Colonic mucosa (tissue), 4 donors: Measurements from ENCODE around the gene PGBD4. TPM values are rescaled to one million over a fixed set of nuclear protein-coding genes. Genes with fewer than 3 reads are reported as not detected.
"Not testable (repeated sequence)": the region's sequence is repeated elsewhere in the genome, so short reads cannot be mapped to it uniquely, and the experiment has no call there.

Experiments
- DNase-seq: peaks from one replicate; pipeline ENCODE4 v3.0.0-alpha.2; 2020
- H3K27ac ChIP-seq: fragments of 200-600 bp; one replicate; pipeline ENCODE4 v1.8.0; 2021
- H3K27me3 ChIP-seq: fragments of 200-600 bp; one replicate; pipeline ENCODE4 v1.8.0; 2021
- H3K36me3 ChIP-seq: fragments of 200-600 bp; one replicate; pipeline ENCODE4 v1.8.0; 2021
- H3K4me1 ChIP-seq: fragments of 200-600 bp; one replicate; pipeline ENCODE4 v1.8.0; 2021; ENCODE audit warnings: mild to moderate bottlenecking
- H3K4me3 ChIP-seq: fragments of 200-600 bp; one replicate; pipeline ENCODE4 v1.8.0; 2021
- H3K9ac ChIP-seq, 2 donors: one replicate each; pipeline ENCODE4 v1.7.0; 2013; ENCODE audit warnings: control low read depth in 2 of 2, low read depth in 2 of 2, low read length in 2 of 2
- H3K9me3 ChIP-seq: fragments of 200-600 bp; one replicate; pipeline ENCODE4 v1.8.0; 2021
- intact Hi-C: fragments of 100-400 bp; cut with DNase I; formaldehyde crosslinking; loops from one replicate; pipeline ENCODE4 v1.14.1; 2022
- total RNA-seq, 2 donors: library from RNA; stranded (reverse); fragmentation: NEBNext Ultra II Directional in 1 of 2; extraction: Animal tissue kit (Norgen Biotek cat#: 25700) in 1 of 2; gene quantifications; one replicate each; pipeline ENCODE4 v1.2.1, GENCODE V29; 2021
- TF ChIP-seq, protein P1 (sequence below): fragments of 200-600 bp; IDR thresholded peaks from one replicate; pipeline ENCODE4 v1.8.0; 2022; ENCODE audit warnings: antibody characterized with exemption, mild to moderate bottlenecking
- donor health status: healthy.
- donor health status: DM: no; HTN: no; CAD: no.
- donor health status: DM: no; HTN: no; CAD: no.

Gene PGBD4
- total RNA-seq, 2 donors from 2014 or later, result 0.69 to 1.3 TPM

DNA sequence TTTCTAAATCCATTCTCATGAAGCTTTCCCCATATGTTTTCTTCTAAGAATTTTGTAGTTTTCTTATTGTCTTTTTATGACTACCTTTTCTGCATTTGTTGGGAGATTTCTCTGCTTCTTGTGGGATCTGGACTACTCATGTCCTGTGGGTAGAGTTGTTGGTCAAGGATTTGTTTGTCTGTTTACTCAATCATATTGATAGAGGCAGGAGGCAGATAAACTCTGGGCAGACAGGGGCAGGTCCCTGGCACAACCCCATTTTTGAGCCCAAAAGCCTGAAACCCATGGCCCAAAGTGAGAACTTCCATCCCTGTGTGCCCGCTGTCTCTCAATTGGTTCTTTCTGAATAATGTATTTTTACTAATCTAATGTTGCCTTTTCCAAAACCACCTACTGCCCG lies 12.3 kb downstream of the PGBD4 start:
- no peak for DNase-seq
- Histone ChIP-seq H3K27me3 (no peaks in the 10 kb centered on the region), H3K4me1 (no peaks in the 10 kb centered on the region), H3K9ac (no peak overlapping the region), H3K4me3 (no peak overlapping the region), H3K9me3 (no peaks in the 10 kb centered on the region), H3K27ac (no peak overlapping the region), H3K36me3 (no peaks in the 10 kb centered on the region)
- intact Hi-C loops, result no loop called here
- TF ChIP-seq, protein P1, sequence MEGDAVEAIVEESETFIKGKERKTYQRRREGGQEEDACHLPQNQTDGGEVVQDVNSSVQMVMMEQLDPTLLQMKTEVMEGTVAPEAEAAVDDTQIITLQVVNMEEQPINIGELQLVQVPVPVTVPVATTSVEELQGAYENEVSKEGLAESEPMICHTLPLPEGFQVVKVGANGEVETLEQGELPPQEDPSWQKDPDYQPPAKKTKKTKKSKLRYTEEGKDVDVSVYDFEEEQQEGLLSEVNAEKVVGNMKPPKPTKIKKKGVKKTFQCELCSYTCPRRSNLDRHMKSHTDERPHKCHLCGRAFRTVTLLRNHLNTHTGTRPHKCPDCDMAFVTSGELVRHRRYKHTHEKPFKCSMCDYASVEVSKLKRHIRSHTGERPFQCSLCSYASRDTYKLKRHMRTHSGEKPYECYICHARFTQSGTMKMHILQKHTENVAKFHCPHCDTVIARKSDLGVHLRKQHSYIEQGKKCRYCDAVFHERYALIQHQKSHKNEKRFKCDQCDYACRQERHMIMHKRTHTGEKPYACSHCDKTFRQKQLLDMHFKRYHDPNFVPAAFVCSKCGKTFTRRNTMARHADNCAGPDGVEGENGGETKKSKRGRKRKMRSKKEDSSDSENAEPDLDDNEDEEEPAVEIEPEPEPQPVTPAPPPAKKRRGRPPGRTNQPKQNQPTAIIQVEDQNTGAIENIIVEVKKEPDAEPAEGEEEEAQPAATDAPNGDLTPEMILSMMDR, result no peak

- no peak overlapping the region for H3K9ac ChIP-seq
- H3K4me1 ChIP-seq, result no peaks in the 10 kb centered on the region
- no peaks in the 10 kb centered on the region for H3K9me3 ChIP-seq
- no peak for DNase-seq
- H3K27me3 ChIP-seq, result no peaks in the 10 kb centered on the region
- no peaks in the 10 kb centered on the region for H3K36me3 ChIP-seq
- TF ChIP-seq, protein P1, result no peak
- no peak overlapping the region for H3K4me3 ChIP-seq
- H3K27ac ChIP-seq, result no peak overlapping the region
- intact Hi-C loops, result no loop called here
These were observed 12.9 kb downstream of the PGBD4 start for GRCh38 chr15:34114739-34115138.

- Histone ChIP-seq H3K36me3 (no peaks in the 10 kb centered on the region), H3K4me1 (no peaks in the 10 kb centered on the region), H3K9me3 (no peaks in the 10 kb centered on the region), H3K9ac (no peak overlapping the region), H3K27me3 (no peaks in the 10 kb centered on the region), H3K27ac (no peak overlapping the region), H3K4me3 (no peak overlapping the region)
- TF ChIP-seq, protein P1, result no peak
- intact Hi-C loops, result no loop called here
- no peak for DNase-seq
These were observed 14.7 kb downstream of the PGBD4 start for GRCh38 chr15:34116620-34117019.

GRCh38 chr15:34119291-34119690 lies 17.4 kb downstream of the PGBD4 start:
- TF ChIP-seq, protein P1, result no peak
- Histone ChIP-seq H3K9ac (no peak overlapping the region), H3K36me3 (no peaks in the 10 kb centered on the region), H3K4me3 (no peak overlapping the region), H3K27ac (no peak overlapping the region), H3K27me3 (no peaks in the 10 kb centered on the region), H3K4me1 (no peaks in the 10 kb centered on the region), H3K9me3 (no peaks in the 10 kb centered on the region)
- no peak for DNase-seq
- intact Hi-C loops, result no loop called here

DNA sequence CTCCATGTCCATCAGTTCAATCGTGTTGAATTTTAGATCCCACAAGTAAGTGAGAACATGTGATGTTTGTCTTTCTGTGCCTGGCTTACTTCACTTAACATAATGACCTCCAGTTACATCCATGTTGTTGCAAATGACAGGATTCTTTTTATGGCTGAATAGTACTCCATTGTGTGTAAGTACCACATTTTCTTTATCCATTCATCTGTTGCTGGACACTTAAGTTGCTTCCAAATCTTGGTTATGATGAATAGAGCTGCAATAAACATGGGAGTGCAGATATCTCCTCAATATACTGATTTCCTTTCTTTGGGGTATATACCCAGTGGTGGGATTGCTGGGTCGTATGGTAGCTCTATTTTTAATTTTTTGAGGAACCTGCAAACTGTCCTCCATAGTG lies 18.5 kb downstream of the PGBD4 start:
- intact Hi-C loops, H3K27me3 ChIP-seq: not testable (repeated sequence)

DNA sequence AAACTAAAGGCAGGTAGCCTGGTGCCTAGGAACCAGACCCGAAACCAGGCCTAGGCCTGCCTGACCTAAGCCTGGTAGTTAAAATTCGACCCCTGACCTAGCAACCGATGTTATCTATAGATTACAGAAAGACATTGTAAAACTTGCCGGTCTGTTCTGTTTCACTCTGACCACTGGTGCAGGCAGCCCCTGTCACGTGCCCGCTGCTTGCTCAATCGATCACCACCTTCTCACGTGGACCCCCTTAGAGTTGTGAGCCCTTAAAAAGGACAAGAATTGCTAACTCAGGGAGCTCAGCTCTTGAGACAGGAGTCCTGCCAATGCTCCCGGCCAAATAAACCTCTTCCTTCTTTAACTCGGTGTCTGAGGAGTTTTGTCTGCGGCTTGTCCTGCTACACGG lies 19.9 kb downstream of the PGBD4 start:
- H3K4me3 ChIP-seq, H3K36me3 ChIP-seq, H3K4me1 ChIP-seq, H3K9ac ChIP-seq, H3K27ac ChIP-seq, H3K27me3 ChIP-seq, H3K9me3 ChIP-seq, intact Hi-C loops, DNase-seq: not testable (repeated sequence)

More for the DNA sequence above, 18.5 kb downstream of the PGBD4 start:
- not testable (repeated sequence) for DNase-seq, H3K9me3 ChIP-seq, H3K4me3 ChIP-seq, H3K4me1 ChIP-seq, H3K36me3 ChIP-seq, H3K27ac ChIP-seq, H3K9ac ChIP-seq

GRCh38 chr15:34122771-34123183 lies 20.9 kb downstream of the PGBD4 start:
- no peaks in the 10 kb centered on the region for H3K4me1 ChIP-seq
- TF ChIP-seq, protein P1, result no peak
- H3K4me3 ChIP-seq, result no peak overlapping the region
- H3K9me3 ChIP-seq, result no peaks in the 10 kb centered on the region
- intact Hi-C loops, result no loop called here
- DNase-seq, result no peak
- no peak overlapping the region for H3K27ac ChIP-seq
- no peaks in the 10 kb centered on the region for H3K36me3 ChIP-seq
- H3K27me3 ChIP-seq, result no peaks in the 10 kb centered on the region
- no peak overlapping the region for H3K9ac ChIP-seq
